Lung (tissue), 12 donors: ENCODE measurements around the gene RNU7-1. TPM values are rescaled to one million over a fixed set of nuclear protein-coding genes. Genes with fewer than 3 reads are reported as not detected.

Source experiments
- ATAC-seq: fragments of 200-7000 bp; cut with Tn5 transposase; one replicate; pipeline ENCODE4 v1.9.1; 2020; ENCODE audit warnings: moderate number of reproducible peaks; ENCODE audit not compliant: insufficient read depth, low FRiP score
- DNase-seq, 3 donors: peaks; one replicate each; pipeline ENCODE4 v3.0.0-alpha.2; 2013 to 2017
- H3K27ac ChIP-seq, 2 donors: one replicate each; pipeline ENCODE4 v1.5.1; 2013; ENCODE audit warnings: mild to moderate bottlenecking in 2 of 2, moderate library complexity in 2 of 2, control low read depth in 1 of 2, inconsistent platforms in 1 of 2, low read depth in 1 of 2, low read length in 1 of 2
- H3K27me3 ChIP-seq, 3 donors: one replicate each; pipeline ENCODE4 v1.5.1; 2013; ENCODE audit warnings: low read length in 2 of 3; ENCODE audit not compliant: control insufficient read depth in 3 of 3, insufficient read depth in 3 of 3
- H3K36me3 ChIP-seq, 4 donors: one replicate each; pipeline ENCODE4 v1.5.1; 2013; ENCODE audit warnings: low read length in 4 of 4, mild to moderate bottlenecking in 1 of 4, moderate library complexity in 1 of 4; ENCODE audit not compliant: control insufficient read depth in 4 of 4, insufficient read depth in 4 of 4
- H3K4me1 ChIP-seq, 5 donors: one replicate each; pipeline ENCODE4 v1.5.1; 2013; ENCODE audit warnings: low read length in 5 of 5, mild to moderate bottlenecking in 2 of 5, moderate library complexity in 1 of 5; ENCODE audit not compliant: control insufficient read depth in 5 of 5, insufficient read depth in 5 of 5
- H3K4me3 ChIP-seq: one replicate; pipeline ENCODE4 v1.5.1; 2013; ENCODE audit warnings: mild to moderate bottlenecking, control low read depth, moderate library complexity
- H3K9ac ChIP-seq, 2 donors: one replicate each; pipeline ENCODE4 v1.5.1; 2013; ENCODE audit warnings: low read length in 2 of 2, control low read depth in 1 of 2; ENCODE audit not compliant: insufficient read depth in 1 of 2
- H3K9me3 ChIP-seq, 4 donors: one replicate each; pipeline ENCODE4 v1.5.1; 2013; ENCODE audit warnings: low read length in 3 of 4, mild to moderate bottlenecking in 1 of 4, moderate library complexity in 1 of 4; ENCODE audit not compliant: control insufficient read depth in 4 of 4, insufficient read depth in 3 of 4
- WGBS, 2 donors: extraction: QIAGEN DNeasy Blood & Tissue Kit; methylation state at CpG; one replicate each; pipeline ENCODE4 v1.1.7; 2013; 5-methylcytosine and 5-hydroxymethylcytosine counted together
- polyA plus RNA-seq, 2 donors: library from polyadenylated mRNA; stranded (reverse); fragments of 200-250 nt; gene quantifications; one replicate each; pipeline ENCODE4 v1.2.1, GENCODE V29; 2013
- total RNA-seq, 2 donors: library from RNA; depleted of rRNA in 1 of 2; stranded (reverse); fragments of >200 nt in 1 of 2; gene quantifications; one replicate each; pipeline ENCODE4 v1.2.1, GENCODE V29; 2014 to 2021
- TF ChIP-seq, protein P1 (sequence below): IDR thresholded peaks from 2 replicates; pipeline ENCODE4 v1.5.1; 2012; ENCODE audit warnings: mild to moderate bottlenecking; ENCODE audit errors: control extremely low read depth, extremely low read depth
- donor health status: control.
- donor health status: control.
- donor health status: Bipolar disorder and iron deficiency.
- donor health status: healthy.
- donor health status: DM: yes; HTN: yes; CAD: no.

RNU7-1 gene
- total and polyA plus RNA-seq, 4 donors = not detected

GRCh38 chr12:6968426-6968825 is 24.8 kb downstream of the RNU7-1 start:
- no peak overlapping the region for H3K9ac ChIP-seq
- DNase-seq = no peak
- WGBS, 2 donors = 88 to 96% methylated on average over 9 of the region's 9 CpGs
- TF ChIP-seq, protein P1, sequence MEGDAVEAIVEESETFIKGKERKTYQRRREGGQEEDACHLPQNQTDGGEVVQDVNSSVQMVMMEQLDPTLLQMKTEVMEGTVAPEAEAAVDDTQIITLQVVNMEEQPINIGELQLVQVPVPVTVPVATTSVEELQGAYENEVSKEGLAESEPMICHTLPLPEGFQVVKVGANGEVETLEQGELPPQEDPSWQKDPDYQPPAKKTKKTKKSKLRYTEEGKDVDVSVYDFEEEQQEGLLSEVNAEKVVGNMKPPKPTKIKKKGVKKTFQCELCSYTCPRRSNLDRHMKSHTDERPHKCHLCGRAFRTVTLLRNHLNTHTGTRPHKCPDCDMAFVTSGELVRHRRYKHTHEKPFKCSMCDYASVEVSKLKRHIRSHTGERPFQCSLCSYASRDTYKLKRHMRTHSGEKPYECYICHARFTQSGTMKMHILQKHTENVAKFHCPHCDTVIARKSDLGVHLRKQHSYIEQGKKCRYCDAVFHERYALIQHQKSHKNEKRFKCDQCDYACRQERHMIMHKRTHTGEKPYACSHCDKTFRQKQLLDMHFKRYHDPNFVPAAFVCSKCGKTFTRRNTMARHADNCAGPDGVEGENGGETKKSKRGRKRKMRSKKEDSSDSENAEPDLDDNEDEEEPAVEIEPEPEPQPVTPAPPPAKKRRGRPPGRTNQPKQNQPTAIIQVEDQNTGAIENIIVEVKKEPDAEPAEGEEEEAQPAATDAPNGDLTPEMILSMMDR = no peak
- H3K4me3 ChIP-seq = no peak overlapping the region
- H3K36me3 ChIP-seq = peaks cover 8 to 42% (median 31%) of the 10 kb centered on the region in 4 donors
- H3K9me3 ChIP-seq = no peaks in the 10 kb centered on the region
- H3K27ac ChIP-seq = no peak overlapping the region
- no peak for ATAC-seq
- peaks cover 4 to 37% (median 13%) of the 10 kb centered on the region in 5 donors for H3K4me1 ChIP-seq
- no peaks in the 10 kb centered on the region for H3K27me3 ChIP-seq

GRCh38 chr12:6970096-6970527 is 26.5 kb downstream of the RNU7-1 start:
- H3K9me3 ChIP-seq = no peaks in the 10 kb centered on the region
- peak overlapping the region; percentile 90 to 92 for H3K27ac ChIP-seq
- H3K27me3 ChIP-seq = no peaks in the 10 kb centered on the region
- peak overlapping the region; percentile 91 to 93 for H3K9ac ChIP-seq
- DNase-seq (peak in 2 of 3 donors; percentile 25 to 44), ATAC-seq (peak; percentile 29)
- peak overlapping the region; percentile 77 for H3K4me3 ChIP-seq
- peaks cover 15 to 47% (median 40%) of the 10 kb centered on the region in 4 donors for H3K36me3 ChIP-seq
- WGBS, 2 donors = 1% methylated on average over 31 of the region's 31 CpGs
- peaks cover 4 to 29% (median 13%) of the 10 kb centered on the region in 5 donors for H3K4me1 ChIP-seq
- TF ChIP-seq, protein P1 = no peak

- ATAC-seq = no peak
- WGBS, 2 donors = 94 to 95% methylated on average over 6 of the region's 6 CpGs
- peaks cover 26 to 43% (median 37%) of the 10 kb centered on the region in 4 donors for H3K36me3 ChIP-seq
Measured at GRCh38 chr12:6974180-6974579, 30.6 kb downstream of the RNU7-1 start.

More at GRCh38 chr12:6974180-6974579, 30.6 kb downstream of the RNU7-1 start:
- H3K27ac ChIP-seq = no peak overlapping the region
- no peaks in the 10 kb centered on the region for H3K27me3 ChIP-seq
- no peaks in the 10 kb centered on the region for H3K9me3 ChIP-seq
- no peak overlapping the region for H3K9ac ChIP-seq
- TF ChIP-seq, protein P1 = no peak
- no peak for DNase-seq
- H3K4me3 ChIP-seq = no peak overlapping the region
- peaks cover 6 to 19% (median 7%) of the 10 kb centered on the region in 5 donors for H3K4me1 ChIP-seq
